Prostate gland (tissue), 2 donors: Measurements from ENCODE around the gene ZNF587.

Source experiments
- POLR2A ChIP-seq: fragments of 450-650 bp; IDR thresholded peaks from one replicate; pipeline ENCODE4 v1.6.1; 2016; ENCODE audit warnings: antibody characterized with exemption, mild to moderate bottlenecking
- POLR2AphosphoS5 ChIP-seq: sonication (generic); formaldehyde crosslinking; IDR thresholded peaks from one replicate; pipeline ENCODE4 v1.6.1; 2017; ENCODE audit warnings: antibody characterized with exemption
- TF ChIP-seq, protein P1 (sequence below), 4 experiments: fragments of 200-600 bp in 2 of 4; fragments of 450-650 bp in 2 of 4; sonication (generic) in 2 of 4; IDR thresholded peaks; 1 replicate in 3 of 4; 2 replicates in 1 of 4; pipeline ENCODE4 v1.5.1; 2016 to 2019; ENCODE audit warnings: antibody characterized with exemption in 4 of 4, mild to moderate bottlenecking in 2 of 4, moderate library complexity in 2 of 4

DNA sequence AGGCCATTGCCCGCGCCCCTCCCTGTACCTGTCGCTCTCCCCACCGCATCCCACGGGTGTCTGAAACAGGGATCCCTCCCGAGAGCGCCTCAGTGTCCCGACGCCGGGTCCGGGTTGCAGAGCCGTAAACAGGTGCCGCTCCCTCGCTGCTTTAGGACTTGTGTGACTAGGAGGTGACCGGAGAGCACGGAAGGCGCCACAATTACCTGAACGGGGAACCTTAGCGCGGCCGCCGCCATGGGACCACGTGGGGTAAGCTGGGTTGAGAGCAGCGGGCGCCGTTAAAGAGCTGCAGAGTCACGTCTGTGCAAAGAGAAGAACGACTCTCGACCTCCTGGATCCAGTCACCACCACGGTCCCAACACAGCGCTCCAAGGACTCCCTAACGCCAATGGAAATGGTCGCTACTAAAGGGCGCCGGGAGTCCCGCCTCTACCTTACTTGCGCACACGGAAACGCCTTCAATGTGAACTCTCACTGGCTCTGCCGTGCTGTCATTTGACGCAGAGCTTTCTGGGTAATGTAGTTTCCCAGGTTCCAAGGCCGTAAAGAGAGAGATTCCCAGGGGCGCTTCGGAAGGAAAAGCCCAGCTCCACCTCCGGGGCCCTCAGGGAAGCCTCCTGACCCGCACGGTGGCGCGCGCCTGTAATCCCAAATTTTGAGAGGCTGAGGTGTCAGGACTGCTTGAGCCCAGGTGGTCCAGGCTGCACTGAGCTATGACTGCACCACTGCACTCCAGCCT is 35.0 kb upstream of the ZNF587 start, which contains the start of gene ZNF552:
- TF ChIP-seq, protein P1, sequence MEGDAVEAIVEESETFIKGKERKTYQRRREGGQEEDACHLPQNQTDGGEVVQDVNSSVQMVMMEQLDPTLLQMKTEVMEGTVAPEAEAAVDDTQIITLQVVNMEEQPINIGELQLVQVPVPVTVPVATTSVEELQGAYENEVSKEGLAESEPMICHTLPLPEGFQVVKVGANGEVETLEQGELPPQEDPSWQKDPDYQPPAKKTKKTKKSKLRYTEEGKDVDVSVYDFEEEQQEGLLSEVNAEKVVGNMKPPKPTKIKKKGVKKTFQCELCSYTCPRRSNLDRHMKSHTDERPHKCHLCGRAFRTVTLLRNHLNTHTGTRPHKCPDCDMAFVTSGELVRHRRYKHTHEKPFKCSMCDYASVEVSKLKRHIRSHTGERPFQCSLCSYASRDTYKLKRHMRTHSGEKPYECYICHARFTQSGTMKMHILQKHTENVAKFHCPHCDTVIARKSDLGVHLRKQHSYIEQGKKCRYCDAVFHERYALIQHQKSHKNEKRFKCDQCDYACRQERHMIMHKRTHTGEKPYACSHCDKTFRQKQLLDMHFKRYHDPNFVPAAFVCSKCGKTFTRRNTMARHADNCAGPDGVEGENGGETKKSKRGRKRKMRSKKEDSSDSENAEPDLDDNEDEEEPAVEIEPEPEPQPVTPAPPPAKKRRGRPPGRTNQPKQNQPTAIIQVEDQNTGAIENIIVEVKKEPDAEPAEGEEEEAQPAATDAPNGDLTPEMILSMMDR (IDR thresholded peaks at IDR 0.05), result peak in 1 of 4 experiments; percentile 24
- TF ChIP-seq POLR2AphosphoS5 (peak; percentile 99), POLR2A (peak; percentile 96)
